Liver (tissue), 3 donors: ENCODE data around the gene RER1.

ENCODE experiments used
- EGR1 ChIP-seq, 2 donors: IDR thresholded peaks; 2 replicates each; pipeline ENCODE4 v1.6.1; 2016 to 2018; ENCODE audit warnings: antibody characterized with exemption in 2 of 2, low read depth in 2 of 2
- NR2F2 ChIP-seq: IDR thresholded peaks from 2 replicates; pipeline ENCODE4 v1.6.1; 2016; ENCODE audit warnings: antibody characterized with exemption
- RAD21 ChIP-seq, 2 donors: IDR thresholded peaks; 2 replicates each; pipeline ENCODE4 v1.6.1; 2016; ENCODE audit warnings: antibody characterized with exemption in 2 of 2, mild to moderate bottlenecking in 2 of 2
- TAF1 ChIP-seq: conservative IDR thresholded peaks from 2 replicates; pipeline ENCODE4 v1.6.1; 2016; ENCODE audit warnings: antibody characterized with exemption, mild to moderate bottlenecking
- TF ChIP-seq, protein P1 (sequence below): fragments of 150-350 bp; IDR thresholded peaks from 2 replicates; pipeline ENCODE4 v1.5.1; 2017; ENCODE audit warnings: improper control_type of control experiment, low read depth, low read length; ENCODE audit not compliant: missing input control
- donor health status: healthy.
- donor health status: healthy.

DNA sequence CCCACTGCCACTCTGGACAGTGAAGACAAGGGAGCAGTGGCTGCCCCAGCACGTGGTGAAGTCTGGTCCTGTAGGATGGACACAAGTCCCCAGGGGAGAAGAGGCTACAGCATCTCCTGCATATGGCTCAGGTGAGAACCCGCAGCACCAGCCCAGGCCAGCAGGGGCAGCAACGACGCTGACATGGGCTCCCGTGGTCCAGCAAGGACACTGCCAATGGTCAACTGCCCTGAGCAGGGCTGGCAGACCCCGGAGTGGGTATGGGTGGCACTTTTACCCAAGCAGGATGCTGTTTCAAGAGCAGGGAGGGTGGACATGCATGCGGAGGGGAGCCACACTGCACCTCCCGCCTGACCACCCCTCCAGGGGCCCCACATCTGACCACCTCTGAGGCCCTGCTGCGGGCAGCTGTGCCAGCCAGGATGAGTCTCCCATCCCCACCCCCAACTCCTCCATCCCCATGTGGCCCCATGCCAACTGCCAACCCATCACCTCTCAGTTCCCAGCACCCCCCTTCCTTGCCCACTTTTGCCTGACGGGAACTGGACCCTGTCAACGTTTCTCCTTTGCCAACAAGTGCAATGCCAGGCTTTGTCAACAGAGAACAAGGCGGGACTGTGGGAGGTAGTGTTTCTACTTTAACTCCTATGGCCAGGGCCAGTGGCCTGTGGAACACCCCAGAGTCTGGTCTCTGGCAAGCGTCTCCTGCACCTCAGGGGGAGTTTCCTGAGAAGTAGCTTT is 8.8 kb upstream of the RER1 start:
- TF ChIP-seq, protein P1, sequence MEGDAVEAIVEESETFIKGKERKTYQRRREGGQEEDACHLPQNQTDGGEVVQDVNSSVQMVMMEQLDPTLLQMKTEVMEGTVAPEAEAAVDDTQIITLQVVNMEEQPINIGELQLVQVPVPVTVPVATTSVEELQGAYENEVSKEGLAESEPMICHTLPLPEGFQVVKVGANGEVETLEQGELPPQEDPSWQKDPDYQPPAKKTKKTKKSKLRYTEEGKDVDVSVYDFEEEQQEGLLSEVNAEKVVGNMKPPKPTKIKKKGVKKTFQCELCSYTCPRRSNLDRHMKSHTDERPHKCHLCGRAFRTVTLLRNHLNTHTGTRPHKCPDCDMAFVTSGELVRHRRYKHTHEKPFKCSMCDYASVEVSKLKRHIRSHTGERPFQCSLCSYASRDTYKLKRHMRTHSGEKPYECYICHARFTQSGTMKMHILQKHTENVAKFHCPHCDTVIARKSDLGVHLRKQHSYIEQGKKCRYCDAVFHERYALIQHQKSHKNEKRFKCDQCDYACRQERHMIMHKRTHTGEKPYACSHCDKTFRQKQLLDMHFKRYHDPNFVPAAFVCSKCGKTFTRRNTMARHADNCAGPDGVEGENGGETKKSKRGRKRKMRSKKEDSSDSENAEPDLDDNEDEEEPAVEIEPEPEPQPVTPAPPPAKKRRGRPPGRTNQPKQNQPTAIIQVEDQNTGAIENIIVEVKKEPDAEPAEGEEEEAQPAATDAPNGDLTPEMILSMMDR, result peak; percentile 55
- TF ChIP-seq TAF1 (no peak), NR2F2 (no peak), RAD21 (IDR thresholded peaks at IDR 0.05) (peak in 1 of 2 donors; percentile 62), EGR1 (IDR thresholded peaks at IDR 0.05; ENCODE audit: low read depth in 2 of 2) (no peak)
